GM19239 (cell line): ENCODE measurements around the gene CTSL.

Experiments
- DNase-seq: peaks from one replicate; pipeline ENCODE4 v3.0.0; 2011; ENCODE audit warnings: low spot score; ENCODE audit not compliant: insufficient read length
- FAIRE-seq: peaks from 2 replicates; lab custom pipeline; 2011; peaks lifted over from hg19 to GRCh38; lab: Jason Lieb, UNC

CTSL gene

DNA sequence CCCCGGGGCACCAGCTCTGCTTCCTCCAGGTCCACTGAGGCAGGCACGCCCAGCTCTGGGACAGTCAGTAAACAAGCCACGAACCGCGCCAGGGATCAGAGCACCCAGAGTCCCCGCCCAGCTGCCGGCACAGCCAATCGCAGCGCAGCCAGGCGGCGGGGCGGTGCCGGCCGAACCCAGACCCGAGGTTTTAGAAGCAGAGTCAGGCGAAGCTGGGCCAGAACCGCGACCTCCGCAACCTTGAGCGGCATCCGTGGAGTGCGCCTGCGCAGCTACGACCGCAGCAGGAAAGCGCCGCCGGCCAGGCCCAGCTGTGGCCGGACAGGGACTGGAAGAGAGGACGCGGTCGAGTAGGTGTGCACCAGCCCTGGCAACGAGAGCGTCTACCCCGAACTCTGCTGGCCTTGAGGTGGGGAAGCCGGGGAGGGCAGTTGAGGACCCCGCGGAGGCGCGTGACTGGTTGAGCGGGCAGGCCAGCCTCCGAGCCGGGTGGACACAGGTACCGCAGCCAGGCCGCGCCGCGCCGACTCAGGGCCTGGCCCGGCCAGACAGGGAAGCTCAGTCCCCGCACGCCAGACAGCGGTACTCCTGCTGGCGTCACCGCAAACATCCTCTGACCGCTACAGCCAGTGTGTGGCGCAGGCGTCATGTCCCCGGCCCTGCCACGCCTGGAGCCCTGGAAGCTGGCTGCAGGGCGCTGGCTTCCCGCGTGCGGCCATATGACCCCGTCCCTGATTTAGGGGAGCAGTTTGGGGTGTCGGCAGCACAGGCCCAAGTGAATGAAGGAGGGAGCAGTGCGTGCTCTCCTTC lies at the start of gene CTSL:
Gene CTSL (plus strand): TSS at position 220 of the 810 bp plus-strand sequence. CDS start 1,485 bp downstream, outside the sequence.
- DNase-seq (no peak), FAIRE-seq (no peak)

- DNase-seq (no peak), FAIRE-seq (no peak)
Measured at GRCh38 chr9:87676976-87677775, 48.7 kb upstream of the CTSL start.

DNA sequence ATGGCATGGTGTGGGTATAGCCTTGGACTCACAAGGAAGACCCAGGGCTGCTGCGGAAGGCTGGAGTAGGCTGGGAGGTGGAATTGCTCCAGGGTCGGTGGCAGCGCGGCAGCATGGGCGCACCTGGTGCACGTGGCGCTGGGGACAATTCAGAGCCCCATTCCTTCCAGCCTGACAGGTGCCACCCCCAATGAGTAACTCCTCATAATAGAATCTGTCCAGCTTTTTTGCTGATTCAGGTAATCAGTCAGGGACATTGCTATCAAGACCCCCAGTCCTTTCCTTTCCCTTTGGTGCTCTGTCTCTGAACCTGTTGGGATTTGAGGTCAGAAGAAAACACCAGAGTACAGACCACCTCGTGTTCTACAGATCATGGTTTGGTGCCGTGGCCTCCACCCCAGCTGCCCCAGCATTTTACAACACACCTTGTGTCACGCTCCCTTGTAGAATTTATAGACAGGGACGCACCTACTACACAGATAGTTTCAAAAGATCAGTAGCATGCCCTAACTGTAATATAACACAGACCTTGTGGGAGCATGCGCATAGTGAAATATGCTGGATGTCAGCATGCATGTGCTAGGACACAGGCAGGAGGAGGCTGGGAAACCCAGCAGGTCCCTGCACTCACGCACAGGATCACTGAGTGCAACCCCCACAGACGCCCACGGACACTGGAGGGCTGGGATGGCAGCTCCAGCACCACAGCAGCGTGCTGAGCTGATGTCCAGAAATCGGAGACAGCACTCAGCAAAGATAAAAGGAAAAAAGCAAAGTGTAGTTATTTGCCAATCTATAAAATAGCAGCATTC lies 47.9 kb upstream of the CTSL start:
- FAIRE-seq: no peak
- DNase-seq: no peak

DNA sequence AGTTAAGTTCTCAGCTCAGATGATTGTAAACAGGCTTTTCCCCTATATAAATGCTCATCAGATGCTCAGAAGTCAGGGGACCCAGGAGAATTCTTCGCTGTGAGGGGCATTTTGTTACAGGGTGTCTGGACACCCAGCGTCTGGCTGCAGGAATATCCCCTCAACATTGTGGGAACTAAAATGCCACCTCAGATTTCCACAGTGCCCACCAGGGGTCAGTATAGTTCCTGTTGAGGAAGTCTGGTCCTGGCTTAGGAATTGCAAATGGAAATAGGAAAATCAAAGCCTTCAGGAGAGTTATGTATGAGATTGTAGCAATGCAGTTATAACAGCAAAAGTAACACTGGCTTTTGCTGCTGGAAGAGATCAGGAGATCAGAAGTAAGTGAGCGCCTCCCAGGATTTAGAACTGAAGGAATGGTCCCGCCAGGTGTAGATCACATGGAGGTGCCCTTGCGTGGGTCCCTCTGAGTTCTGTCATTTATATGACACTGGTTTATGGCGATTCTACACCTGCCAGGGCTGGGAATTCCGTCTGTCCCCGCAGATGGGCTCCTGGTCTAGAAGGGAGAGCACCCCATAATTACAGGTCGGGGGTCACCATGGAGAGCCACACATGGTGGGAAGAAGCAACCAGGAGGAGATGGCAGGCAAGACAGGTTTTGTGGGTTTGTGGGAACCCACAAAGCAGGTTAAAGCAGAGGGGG lies 47.1 kb upstream of the CTSL start:
- FAIRE-seq: peak; percentile 64
- DNase-seq: peak; percentile 31

DNA sequence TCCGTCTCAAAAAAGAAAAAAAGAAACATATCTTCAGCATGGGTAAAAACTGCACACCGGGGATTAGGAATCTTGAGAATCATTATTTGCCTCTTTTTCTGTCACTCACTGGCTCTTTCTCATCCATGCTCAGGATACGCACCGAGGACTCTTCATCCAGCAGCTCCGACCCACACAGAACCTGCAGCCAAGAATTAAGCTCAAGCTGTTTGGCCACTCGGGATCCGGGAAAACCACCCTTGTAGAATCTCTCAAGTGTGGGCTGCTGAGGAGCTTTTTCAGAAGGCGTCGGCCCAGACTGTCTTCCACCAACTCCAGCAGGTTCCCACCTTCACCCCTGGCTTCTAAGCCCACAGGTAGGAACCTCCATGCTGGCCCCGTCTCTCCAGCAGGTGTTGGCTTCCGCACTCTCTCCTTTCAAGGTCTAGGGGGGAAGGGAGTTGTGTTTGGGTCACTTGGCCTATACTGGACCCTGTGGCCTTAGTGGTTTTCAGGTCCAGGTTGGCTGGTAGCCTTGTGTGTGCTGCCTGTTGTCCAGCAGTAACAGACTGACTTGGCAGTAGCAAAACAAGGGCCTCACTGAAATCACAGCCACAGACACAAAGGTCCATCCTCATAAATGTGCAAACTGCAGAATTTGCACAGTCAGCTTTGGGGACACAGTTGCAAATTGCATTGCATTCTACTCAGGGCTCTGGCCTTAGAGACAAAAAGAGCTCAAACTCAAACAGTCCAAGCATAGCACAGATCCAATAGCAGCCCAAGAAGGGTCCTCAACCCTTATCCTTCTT lies 44.5 kb upstream of the CTSL start:
- no peak for FAIRE-seq
- no peak for DNase-seq

DNA sequence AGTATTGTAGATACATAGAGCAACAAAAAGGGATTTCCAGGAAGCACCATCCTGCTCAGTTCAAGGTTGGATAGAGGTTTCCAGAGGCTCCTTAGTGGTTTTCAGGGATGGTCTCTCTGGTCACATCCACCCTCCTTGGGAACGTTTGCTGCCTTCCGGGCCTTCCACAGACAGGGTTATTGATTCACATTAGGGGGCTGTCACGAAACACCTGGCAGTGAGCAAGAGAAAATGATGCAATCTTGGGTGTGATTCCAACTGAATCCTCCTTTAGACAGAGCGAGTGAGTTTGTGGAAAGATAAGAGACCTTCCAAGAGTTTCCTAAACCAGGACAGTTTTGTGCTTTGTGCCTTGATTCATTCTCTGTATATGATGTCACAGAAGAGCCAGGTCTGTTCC lies 43.8 kb upstream of the CTSL start:
- no peak for DNase-seq
- no peak for FAIRE-seq

- no peak for FAIRE-seq
- DNase-seq: no peak
Measured at GRCh38 chr9:87682618-87683017, 43.3 kb upstream of the CTSL start.

DNA sequence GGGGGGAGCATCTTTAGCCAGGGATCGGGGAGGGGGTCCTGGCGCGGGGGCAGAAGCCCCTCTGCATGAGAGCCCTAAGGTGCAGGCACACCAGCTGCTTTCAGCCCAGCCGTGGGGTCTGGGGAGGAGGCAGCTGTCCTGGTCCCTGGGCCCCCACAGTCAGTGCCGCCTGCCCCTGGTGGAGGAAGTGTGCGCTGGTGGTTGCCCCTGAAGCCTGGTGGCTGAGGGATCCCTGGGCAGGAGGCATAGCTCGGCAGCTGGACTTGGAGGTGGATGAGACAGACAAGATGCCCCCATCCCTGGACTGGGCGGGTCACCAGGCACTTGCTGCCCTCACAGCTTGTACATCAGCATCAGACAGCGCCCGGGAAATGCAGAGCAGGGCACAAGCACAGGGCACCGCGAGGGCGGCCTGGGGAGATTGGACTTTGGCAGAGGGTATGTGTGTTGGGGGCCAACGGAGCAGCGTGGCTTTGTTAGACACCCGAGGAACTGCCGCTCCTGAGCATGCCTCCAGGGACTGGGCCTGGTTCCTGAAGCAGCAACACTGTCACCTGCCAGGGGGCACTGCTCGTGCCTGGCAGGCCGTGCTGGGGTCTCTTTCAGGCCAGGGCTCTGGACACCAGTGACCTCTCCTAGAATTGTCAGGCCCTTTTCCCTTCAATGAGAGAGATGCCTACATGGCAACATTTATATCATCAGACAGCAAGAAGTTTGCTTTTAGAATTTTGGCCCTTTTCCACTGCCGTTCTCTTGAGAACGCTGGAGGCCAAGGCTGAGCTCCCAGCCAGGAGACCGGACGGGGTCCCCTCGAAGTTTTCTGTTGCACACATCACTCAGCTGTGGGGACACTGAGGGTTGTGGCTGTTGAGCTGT lies 41.9 kb upstream of the CTSL start:
- FAIRE-seq: no peak
- no peak for DNase-seq

- DNase-seq (no peak), FAIRE-seq (no peak)
Measured at GRCh38 chr9:87684627-87685219, 41.2 kb upstream of the CTSL start.

DNA sequence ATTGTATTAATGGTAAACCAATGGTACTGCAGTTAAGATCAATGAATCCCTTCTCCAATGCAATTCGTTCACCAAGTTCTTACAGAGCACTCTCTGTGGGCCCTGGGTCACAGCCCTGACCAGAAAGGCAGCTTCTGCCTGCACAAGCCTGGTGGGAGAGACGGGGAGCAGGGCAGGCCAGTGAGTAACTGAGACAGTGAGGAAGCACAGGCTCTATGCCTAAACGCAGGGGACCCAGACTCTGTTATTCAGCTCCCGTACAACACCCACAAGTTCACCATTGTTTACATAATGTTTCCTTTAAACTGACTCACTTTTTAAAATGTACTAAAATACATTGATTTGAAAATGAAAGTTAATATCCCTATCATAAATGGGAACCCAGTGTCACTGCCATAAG lies 40.5 kb upstream of the CTSL start:
- no peak for FAIRE-seq
- no peak for DNase-seq

GRCh38 chr9:87685871-87686519 lies 39.9 kb upstream of the CTSL start:
- FAIRE-seq: no peak

DNA sequence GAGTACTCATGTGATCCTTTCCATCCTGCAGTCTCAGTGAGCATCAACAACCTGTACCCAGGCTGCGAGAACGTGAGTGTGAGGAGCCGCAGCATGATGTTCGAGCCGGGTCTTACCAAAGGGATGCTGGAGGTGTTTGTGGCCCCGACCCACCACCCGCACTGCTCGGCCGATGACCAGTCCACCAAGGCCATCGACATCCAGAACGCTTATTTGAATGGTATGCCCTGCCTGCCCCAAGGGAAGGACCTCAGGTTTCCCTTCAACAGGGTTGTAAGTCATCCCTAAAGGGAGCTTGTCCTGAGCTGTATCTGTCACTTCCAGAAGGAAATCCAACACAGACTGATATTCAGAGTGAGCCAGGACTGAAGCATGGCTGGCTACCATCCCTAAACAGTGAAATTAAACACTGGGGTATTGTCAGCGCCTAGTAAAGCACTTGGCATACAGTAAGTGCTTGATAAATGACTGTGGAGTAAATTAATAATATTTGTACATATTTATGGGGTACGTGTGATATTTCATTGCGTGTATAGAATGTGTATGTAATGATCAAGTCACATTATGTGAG lies 39.3 kb upstream of the CTSL start:
- DNase-seq: no peak
- FAIRE-seq: no peak

More at GRCh38 chr9:87685871-87686519, 39.9 kb upstream of the CTSL start:
- DNase-seq: no peak

- no peak for FAIRE-seq
- no peak for DNase-seq
Measured at GRCh38 chr9:87687207-87687606, 38.7 kb upstream of the CTSL start.

GRCh38 chr9:87694236-87694755 lies 31.6 kb upstream of the CTSL start:
- DNase-seq (no peak), FAIRE-seq (no peak)

GRCh38 chr9:87695523-87695922 lies 30.4 kb upstream of the CTSL start:
- DNase-seq (no peak), FAIRE-seq (no peak)

- DNase-seq (no peak), FAIRE-seq (no peak)
Measured at GRCh38 chr9:87696641-87697040, 29.3 kb upstream of the CTSL start.
